ENCODE results near the gene SLFN14.

DNA sequence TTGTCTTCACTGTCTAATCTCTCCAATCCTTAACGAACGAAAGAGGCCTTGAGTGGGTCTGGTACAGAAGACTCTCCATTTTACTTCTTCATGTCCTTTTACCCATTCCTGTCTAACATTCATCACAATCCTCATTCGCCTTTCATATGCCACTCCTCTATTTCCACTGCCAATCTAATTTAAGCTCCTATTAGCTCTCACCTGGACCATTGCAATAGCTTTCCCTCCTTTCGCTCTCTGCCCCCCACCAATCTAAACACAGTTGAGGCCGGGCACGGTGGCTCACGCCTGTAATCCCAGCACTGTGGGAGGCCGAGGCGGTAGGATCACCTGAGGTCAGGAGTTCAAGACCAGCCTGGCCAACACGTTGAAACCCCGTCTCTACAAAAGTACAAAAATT is 6.3 kb upstream of the SLFN14 start:
- no peak for TF ChIP-seq CTCF (conservative IDR thresholded peaks at IDR 0.05 in 1 of 2, IDR thresholded peaks at IDR 0.05 in 1 of 2; ENCODE audit: extremely low read depth in 1 of 2, insufficient read depth in 1 of 2, low read depth in 1 of 2, low read length in 2 of 2)
- TF ChIP-seq EZH2 (IDR thresholded peaks at IDR 0.05; ENCODE audit: borderline replicate concordance, low read length), result no peak
